ENCODE results near the gene ASIC5.

DNA sequence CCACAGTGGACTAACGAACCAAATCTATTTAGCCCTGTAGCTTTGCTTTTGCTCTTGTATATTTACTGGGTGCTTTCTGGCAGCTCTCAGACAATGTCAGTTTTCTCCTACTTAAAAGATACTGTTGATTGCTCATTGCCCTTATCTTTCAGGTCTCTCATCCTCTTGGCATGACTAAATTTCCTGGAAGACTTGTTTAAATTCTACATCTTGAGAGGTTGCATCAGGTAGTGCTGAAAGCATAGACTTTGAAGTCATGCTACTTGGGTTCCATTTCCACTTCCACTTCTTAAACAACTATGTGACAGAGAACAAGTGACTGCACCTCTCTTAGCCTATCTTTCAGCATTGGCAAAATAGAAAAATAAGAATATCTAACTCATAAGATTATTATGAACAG, 45.8 kb upstream of the ASIC5 start:
- TF ChIP-seq YY1 (IDR thresholded peaks at IDR 0.05; ENCODE audit: low read depth), result no peak
- no peak for TF ChIP-seq EP300 (IDR thresholded peaks at IDR 0.05; ENCODE audit: borderline replicate concordance)
- no peak for TF ChIP-seq NFIC (IDR thresholded peaks at IDR 0.05)
- no peak for TF ChIP-seq TCF12 (IDR thresholded peaks at IDR 0.05; ENCODE audit: low read depth)
- no peak for TF ChIP-seq EGR1 (IDR thresholded peaks at IDR 0.05)
- TF ChIP-seq REST (IDR thresholded peaks at IDR 0.05; ENCODE audit: low read depth), result no peak
